Measurements from ENCODE around the gene SON.

SON gene

DNA sequence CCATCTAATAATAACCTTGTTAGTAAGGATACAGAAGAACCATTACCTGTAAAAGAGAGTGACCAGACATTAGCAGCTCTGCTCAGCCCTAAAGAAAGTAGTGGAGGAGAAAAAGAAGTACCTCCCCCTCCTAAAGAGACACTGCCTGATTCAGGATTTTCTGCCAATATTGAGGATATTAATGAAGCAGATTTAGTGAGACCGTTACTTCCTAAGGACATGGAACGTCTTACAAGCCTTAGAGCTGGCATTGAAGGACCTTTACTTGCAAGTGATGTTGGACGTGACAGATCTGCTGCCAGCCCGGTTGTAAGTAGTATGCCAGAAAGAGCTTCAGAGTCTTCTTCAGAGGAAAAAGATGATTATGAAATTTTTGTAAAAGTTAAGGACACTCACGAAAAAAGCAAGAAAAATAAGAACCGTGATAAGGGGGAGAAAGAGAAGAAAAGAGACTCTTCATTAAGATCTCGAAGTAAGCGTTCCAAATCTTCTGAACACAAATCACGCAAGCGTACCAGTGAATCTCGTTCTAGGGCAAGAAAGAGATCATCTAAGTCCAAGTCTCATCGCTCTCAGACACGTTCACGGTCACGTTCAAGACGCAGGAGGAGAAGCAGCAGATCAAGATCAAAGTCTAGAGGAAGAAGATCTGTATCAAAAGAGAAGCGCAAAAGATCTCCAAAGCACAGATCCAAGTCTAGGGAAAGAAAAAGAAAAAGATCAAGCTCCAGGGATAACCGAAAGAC lies 11.6 kb downstream of the SON start:
- TF ChIP-seq SPI1 (IDR thresholded peaks at IDR 0.05; ENCODE audit: borderline replicate concordance, low read depth) = no peak
- TF ChIP-seq, protein P1, sequence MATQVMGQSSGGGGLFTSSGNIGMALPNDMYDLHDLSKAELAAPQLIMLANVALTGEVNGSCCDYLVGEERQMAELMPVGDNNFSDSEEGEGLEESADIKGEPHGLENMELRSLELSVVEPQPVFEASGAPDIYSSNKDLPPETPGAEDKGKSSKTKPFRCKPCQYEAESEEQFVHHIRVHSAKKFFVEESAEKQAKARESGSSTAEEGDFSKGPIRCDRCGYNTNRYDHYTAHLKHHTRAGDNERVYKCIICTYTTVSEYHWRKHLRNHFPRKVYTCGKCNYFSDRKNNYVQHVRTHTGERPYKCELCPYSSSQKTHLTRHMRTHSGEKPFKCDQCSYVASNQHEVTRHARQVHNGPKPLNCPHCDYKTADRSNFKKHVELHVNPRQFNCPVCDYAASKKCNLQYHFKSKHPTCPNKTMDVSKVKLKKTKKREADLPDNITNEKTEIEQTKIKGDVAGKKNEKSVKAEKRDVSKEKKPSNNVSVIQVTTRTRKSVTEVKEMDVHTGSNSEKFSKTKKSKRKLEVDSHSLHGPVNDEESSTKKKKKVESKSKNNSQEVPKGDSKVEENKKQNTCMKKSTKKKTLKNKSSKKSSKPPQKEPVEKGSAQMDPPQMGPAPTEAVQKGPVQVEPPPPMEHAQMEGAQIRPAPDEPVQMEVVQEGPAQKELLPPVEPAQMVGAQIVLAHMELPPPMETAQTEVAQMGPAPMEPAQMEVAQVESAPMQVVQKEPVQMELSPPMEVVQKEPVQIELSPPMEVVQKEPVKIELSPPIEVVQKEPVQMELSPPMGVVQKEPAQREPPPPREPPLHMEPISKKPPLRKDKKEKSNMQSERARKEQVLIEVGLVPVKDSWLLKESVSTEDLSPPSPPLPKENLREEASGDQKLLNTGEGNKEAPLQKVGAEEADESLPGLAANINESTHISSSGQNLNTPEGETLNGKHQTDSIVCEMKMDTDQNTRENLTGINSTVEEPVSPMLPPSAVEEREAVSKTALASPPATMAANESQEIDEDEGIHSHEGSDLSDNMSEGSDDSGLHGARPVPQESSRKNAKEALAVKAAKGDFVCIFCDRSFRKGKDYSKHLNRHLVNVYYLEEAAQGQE (IDR thresholded peaks at IDR 0.05; ENCODE audit: insufficient replicate concordance, low read depth) = no peak
- TF ChIP-seq, protein P2, sequence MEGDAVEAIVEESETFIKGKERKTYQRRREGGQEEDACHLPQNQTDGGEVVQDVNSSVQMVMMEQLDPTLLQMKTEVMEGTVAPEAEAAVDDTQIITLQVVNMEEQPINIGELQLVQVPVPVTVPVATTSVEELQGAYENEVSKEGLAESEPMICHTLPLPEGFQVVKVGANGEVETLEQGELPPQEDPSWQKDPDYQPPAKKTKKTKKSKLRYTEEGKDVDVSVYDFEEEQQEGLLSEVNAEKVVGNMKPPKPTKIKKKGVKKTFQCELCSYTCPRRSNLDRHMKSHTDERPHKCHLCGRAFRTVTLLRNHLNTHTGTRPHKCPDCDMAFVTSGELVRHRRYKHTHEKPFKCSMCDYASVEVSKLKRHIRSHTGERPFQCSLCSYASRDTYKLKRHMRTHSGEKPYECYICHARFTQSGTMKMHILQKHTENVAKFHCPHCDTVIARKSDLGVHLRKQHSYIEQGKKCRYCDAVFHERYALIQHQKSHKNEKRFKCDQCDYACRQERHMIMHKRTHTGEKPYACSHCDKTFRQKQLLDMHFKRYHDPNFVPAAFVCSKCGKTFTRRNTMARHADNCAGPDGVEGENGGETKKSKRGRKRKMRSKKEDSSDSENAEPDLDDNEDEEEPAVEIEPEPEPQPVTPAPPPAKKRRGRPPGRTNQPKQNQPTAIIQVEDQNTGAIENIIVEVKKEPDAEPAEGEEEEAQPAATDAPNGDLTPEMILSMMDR (IDR thresholded peaks at IDR 0.05; ENCODE audit: insufficient read depth, low read length) = no peak
- TF ChIP-seq POLR2AphosphoS5 (IDR thresholded peaks at IDR 0.05; ENCODE audit: low read depth) = no peak
- no peak for TF ChIP-seq GABPA (IDR thresholded peaks at IDR 0.05; ENCODE audit: low read depth)
- H3K27me3 ChIP-seq (ENCODE audit: insufficient read depth, poor library complexity, severe bottlenecking) = no peaks in the 10 kb centered on the region
- no peak for DNase-seq (ENCODE audit: low read depth in 1 of 2, low spot score in 1 of 2)
- no peak overlapping the region for H3K27ac ChIP-seq (replicated peaks)
- no peak overlapping the region for H3K4me3 ChIP-seq (replicated peaks; ENCODE audit: insufficient read depth, low read length)

DNA sequence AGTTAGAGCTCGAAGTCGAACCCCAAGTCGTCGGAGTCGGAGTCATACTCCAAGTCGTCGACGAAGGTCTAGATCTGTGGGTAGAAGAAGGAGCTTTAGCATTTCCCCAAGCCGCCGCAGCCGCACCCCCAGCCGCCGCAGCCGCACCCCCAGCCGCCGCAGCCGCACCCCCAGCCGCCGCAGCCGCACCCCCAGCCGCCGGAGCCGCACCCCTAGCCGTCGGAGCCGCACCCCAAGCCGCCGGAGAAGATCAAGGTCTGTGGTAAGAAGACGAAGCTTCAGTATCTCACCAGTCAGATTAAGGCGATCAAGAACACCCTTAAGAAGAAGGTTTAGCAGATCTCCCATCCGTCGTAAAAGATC lies 12.1 kb downstream of the SON start:
- Histone ChIP-seq H3K27ac (replicated peaks) (no peak overlapping the region), H3K27me3 (ENCODE audit: insufficient read depth, poor library complexity, severe bottlenecking) (no peaks in the 10 kb centered on the region), H3K4me3 (replicated peaks; ENCODE audit: insufficient read depth, low read length) (no peak overlapping the region)
- TF ChIP-seq, protein P1 (IDR thresholded peaks at IDR 0.05; ENCODE audit: insufficient replicate concordance, low read depth) = no peak
- TF ChIP-seq SPI1 (IDR thresholded peaks at IDR 0.05; ENCODE audit: borderline replicate concordance, low read depth) (no peak), POLR2AphosphoS5 (IDR thresholded peaks at IDR 0.05; ENCODE audit: low read depth) (no peak), GABPA (IDR thresholded peaks at IDR 0.05; ENCODE audit: low read depth) (no peak)
- TF ChIP-seq, protein P2 (IDR thresholded peaks at IDR 0.05; ENCODE audit: insufficient read depth, low read length) = no peak
- DNase-seq (ENCODE audit: low read depth in 1 of 2, low spot score in 1 of 2) = no peak

DNA sequence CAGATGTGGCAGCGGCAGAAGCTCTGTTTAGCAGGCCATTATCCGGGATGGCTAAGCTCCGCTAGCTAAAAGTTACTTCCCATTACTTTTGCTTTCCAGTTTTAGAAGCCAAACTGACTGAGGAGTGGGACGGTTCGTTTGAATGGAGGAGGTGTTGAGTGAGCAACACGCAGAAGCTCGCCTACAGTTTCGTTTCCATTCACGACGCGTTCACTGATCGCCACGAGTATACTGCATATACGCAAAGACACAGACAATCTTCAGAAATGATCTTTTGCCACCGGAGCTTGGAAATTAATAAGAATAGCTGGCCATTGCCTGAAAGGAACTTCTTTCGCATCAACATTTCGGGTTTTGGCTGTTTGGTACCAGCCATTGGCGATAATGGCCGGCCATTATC lies 14.6 kb downstream of the SON start:
- Histone ChIP-seq H3K27me3 (ENCODE audit: insufficient read depth, poor library complexity, severe bottlenecking) (no peaks in the 10 kb centered on the region), H3K27ac (replicated peaks) (no peak overlapping the region), H3K4me3 (replicated peaks; ENCODE audit: insufficient read depth, low read length) (no peak overlapping the region)
- no peak for DNase-seq (ENCODE audit: low read depth in 1 of 2, low spot score in 1 of 2)
- TF ChIP-seq SPI1 (IDR thresholded peaks at IDR 0.05; ENCODE audit: borderline replicate concordance, low read depth) (no peak), POLR2AphosphoS5 (IDR thresholded peaks at IDR 0.05; ENCODE audit: low read depth) (no peak), GABPA (IDR thresholded peaks at IDR 0.05; ENCODE audit: low read depth) (no peak)
- TF ChIP-seq, protein P2 (IDR thresholded peaks at IDR 0.05; ENCODE audit: insufficient read depth, low read length) = no peak
- TF ChIP-seq, protein P1 (IDR thresholded peaks at IDR 0.05; ENCODE audit: insufficient replicate concordance, low read depth) = no peak
